Omental fat pad (tissue), 4 donors: Measurements from ENCODE around the gene RELT. TPM values are rescaled to one million over a fixed set of nuclear protein-coding genes. Genes with fewer than 3 reads are reported as not detected.
"Not testable (repeated sequence)": the region's sequence is repeated elsewhere in the genome, so short reads cannot be mapped to it uniquely, and the experiment has no call there.

Source experiments
- ATAC-seq: fragments of 150-250 bp; one replicate; pipeline ENCODE4 v1.9.1; 2016; ENCODE audit warnings: mild to moderate bottlenecking, moderate library complexity; ENCODE audit not compliant: low FRiP score
- DNase-seq: peaks from one replicate; pipeline ENCODE4 v3.0.0-alpha.2; 2019; ENCODE audit warnings: low spot score
- total RNA-seq, 4 donors: library from RNA; depleted of rRNA; stranded (reverse); fragments of >200 nt; gene quantifications; one replicate each; pipeline ENCODE4 v1.1.0, GENCODE V29; 2016
- TF ChIP-seq, protein P1 (sequence below), 3 donors: fragments of 450-650 bp; IDR thresholded peaks; one replicate each; pipeline ENCODE4 v1.5.1; 2016 to 2017; ENCODE audit warnings: antibody characterized with exemption in 3 of 3, mild to moderate bottlenecking in 3 of 3, moderate library complexity in 2 of 3

Gene RELT
- total RNA-seq, 4 donors from 2014 or later = 5.0 to 21.6 (median 9.0) TPM

DNA sequence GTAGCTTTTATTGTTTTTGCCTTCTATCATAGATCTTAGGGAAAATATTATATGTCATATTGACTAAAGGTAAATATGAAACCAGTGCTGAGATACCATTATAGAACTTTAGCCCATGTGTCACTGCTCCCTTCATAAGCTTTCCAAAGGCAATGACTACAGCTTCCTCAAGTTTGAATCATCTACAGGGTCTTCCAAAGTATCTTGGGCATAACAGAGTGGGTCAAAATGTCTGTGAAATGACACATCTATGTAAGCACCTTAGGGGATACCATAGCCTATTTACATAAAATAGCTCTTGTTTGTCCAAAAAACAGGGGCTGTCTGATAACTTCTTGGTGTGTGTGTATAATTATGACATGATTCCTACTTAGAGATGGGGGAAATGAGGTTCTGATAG is 52.5 kb downstream of the RELT start:
- DNase-seq (no peak), ATAC-seq (no peak)
- TF ChIP-seq, protein P1, sequence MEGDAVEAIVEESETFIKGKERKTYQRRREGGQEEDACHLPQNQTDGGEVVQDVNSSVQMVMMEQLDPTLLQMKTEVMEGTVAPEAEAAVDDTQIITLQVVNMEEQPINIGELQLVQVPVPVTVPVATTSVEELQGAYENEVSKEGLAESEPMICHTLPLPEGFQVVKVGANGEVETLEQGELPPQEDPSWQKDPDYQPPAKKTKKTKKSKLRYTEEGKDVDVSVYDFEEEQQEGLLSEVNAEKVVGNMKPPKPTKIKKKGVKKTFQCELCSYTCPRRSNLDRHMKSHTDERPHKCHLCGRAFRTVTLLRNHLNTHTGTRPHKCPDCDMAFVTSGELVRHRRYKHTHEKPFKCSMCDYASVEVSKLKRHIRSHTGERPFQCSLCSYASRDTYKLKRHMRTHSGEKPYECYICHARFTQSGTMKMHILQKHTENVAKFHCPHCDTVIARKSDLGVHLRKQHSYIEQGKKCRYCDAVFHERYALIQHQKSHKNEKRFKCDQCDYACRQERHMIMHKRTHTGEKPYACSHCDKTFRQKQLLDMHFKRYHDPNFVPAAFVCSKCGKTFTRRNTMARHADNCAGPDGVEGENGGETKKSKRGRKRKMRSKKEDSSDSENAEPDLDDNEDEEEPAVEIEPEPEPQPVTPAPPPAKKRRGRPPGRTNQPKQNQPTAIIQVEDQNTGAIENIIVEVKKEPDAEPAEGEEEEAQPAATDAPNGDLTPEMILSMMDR (IDR thresholded peaks at IDR 0.05) = no peak

DNA sequence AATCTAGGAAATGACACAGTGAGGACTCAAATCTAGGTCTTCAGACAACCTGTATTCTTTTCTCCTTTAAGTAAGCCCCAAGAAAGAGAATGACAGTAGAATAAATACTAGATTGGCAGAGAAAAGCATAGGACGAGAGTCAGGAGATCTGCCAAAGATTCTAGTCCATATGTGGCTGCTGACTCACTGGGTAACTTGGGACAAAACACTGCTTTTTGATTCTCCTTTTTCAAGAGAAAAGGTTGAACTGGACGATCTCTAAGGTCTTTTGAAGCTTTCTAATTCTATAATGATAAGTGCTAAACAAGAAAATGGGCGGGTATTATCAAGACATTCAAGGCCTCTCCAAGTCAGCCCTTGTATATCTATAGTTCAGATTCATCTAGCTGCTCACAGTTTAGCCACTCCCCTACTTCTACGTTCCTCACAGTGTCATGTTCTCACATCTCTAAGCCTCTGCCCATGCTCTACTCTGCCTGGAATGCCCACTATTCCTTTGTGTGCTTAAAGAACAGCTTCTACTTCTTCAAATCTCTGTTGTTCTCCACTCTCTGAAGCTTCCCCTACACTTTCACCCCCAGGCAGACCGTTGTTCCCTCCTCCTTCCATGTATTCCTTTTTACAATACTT is 53.0 kb downstream of the RELT start:
- no peak for DNase-seq
- no peak for ATAC-seq
- TF ChIP-seq, protein P1 (IDR thresholded peaks at IDR 0.05) = no peak

GRCh38 chr11:73430326-73430725 is 54.1 kb downstream of the RELT start:
- DNase-seq = no peak
- TF ChIP-seq, protein P1 (IDR thresholded peaks at IDR 0.05) = no peak
- no peak for ATAC-seq

GRCh38 chr11:73431396-73431795 is 55.2 kb downstream of the RELT start:
- ATAC-seq = no peak
- no peak for DNase-seq
- TF ChIP-seq, protein P1 (IDR thresholded peaks at IDR 0.05) = no peak

- not testable (repeated sequence) for DNase-seq, ATAC-seq
These were observed 60.7 kb downstream of the RELT start for GRCh38 chr11:73436859-73437258.

DNA sequence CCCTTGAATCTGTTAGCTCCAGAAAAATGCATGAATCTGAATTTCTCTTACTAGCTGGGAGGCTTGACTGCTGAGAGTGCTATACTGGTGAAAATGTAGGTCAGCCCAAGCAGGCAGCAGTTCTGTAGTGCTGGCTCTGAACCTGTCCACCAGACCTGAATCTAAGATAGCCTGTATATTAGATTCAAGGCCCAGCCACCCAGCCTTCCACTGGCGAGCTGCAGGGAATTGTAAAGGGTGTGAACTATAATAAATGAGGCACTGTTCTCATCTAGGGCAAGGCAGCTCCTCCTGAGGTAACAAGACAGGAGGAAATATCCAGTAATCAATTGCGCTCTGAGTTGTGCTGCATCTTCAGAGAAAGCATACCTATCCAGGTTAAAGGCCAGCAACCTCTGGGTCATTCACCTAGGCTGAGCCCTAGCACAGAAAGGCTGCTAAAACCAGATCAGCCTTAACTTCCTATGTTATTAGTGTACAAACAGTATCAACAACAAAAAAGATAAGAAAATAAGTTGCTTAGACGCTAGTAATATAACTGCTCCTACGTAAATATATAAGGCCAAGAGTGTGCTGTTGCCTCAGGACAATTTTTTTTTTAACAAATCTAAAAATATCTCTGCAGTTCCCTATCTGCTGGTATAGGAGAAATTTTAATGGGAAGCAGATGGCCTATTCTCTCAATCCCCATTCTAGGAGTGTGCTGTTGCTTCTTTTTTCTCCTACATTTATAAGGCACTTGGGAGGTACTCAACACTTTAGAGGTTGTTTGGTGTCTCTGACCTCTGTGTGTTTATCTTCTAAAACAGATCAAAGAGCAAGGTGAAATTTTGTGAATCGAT is 63.0 kb downstream of the RELT start:
- TF ChIP-seq, protein P1 (IDR thresholded peaks at IDR 0.05) = no peak
- ATAC-seq = no peak
- no peak for DNase-seq

- no peak for ATAC-seq
- TF ChIP-seq, protein P1 (IDR thresholded peaks at IDR 0.05) = no peak
- no peak for DNase-seq
These were observed 69.8 kb downstream of the RELT start for GRCh38 chr11:73445980-73446379.
